ENCODE results near the gene IL24. TPM values are rescaled to one million over a fixed set of nuclear protein-coding genes. Genes with fewer than 3 reads are reported as not detected.

IL24 gene
- total RNA-seq, 1 donor from 2014 or later: not detected

DNA sequence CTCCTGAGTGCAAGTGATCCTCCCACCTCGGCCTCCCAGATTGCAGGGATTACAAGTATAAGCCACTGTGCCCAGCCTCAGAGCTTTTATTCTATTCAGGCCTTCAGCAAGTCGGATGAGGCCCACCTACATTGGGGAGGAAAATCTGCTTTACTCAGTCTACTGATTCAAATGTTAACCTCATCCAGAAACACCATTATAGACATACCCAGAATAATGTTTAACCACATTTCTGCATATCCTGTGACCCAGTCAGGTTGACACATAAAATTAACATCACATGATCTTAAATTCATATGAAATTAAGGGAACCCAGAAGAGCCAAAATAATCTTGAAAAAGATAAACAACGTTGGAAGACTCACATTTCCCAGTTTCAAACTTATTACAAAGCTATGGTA lies 16.9 kb upstream of the IL24 start:
- Histone ChIP-seq H3K36me3 (no peaks in the 10 kb centered on the region), H3K4me1 (no peaks in the 10 kb centered on the region), H3K9me3 (peaks cover 19% of the 10 kb centered on the region), H3K27me3 (ENCODE audit: low read depth) (no peaks in the 10 kb centered on the region), H3K4me3 (no peak overlapping the region), H3K27ac (no peak overlapping the region)
- DNase-seq (no peak), ATAC-seq (no peak)
- TF ChIP-seq, protein P1, sequence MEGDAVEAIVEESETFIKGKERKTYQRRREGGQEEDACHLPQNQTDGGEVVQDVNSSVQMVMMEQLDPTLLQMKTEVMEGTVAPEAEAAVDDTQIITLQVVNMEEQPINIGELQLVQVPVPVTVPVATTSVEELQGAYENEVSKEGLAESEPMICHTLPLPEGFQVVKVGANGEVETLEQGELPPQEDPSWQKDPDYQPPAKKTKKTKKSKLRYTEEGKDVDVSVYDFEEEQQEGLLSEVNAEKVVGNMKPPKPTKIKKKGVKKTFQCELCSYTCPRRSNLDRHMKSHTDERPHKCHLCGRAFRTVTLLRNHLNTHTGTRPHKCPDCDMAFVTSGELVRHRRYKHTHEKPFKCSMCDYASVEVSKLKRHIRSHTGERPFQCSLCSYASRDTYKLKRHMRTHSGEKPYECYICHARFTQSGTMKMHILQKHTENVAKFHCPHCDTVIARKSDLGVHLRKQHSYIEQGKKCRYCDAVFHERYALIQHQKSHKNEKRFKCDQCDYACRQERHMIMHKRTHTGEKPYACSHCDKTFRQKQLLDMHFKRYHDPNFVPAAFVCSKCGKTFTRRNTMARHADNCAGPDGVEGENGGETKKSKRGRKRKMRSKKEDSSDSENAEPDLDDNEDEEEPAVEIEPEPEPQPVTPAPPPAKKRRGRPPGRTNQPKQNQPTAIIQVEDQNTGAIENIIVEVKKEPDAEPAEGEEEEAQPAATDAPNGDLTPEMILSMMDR (IDR thresholded peaks at IDR 0.05): no peak
- intact Hi-C loops (cut with DNase I): no loop called here

DNA sequence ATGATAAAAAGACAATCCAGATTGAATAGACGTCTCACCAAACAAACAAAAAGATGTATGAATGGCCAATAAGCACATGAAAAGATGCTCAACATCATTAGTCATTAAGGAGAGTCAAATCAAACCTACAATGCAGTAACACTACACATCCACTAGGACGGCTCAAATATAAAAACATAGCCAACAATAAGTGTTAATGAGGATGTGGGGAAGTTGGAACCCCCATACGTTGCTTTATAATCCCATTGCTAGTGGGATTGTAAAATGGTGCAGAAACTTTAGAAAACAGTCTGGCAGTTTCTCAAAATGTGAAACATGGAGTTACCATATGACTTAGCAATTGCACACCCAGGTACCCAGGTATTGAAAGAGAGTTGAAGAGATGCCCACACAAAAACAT lies 14.7 kb upstream of the IL24 start:
- H3K4me3 ChIP-seq: no peak overlapping the region
- intact Hi-C loops (cut with DNase I): no loop called here
- H3K4me1 ChIP-seq: no peaks in the 10 kb centered on the region
- TF ChIP-seq, protein P1 (IDR thresholded peaks at IDR 0.05): no peak
- no peak overlapping the region for H3K27ac ChIP-seq
- H3K27me3 ChIP-seq (ENCODE audit: low read depth): no peaks in the 10 kb centered on the region
- no peak for ATAC-seq
- H3K9me3 ChIP-seq: peaks cover 14% of the 10 kb centered on the region
- DNase-seq: no peak
- H3K36me3 ChIP-seq: no peaks in the 10 kb centered on the region

DNA sequence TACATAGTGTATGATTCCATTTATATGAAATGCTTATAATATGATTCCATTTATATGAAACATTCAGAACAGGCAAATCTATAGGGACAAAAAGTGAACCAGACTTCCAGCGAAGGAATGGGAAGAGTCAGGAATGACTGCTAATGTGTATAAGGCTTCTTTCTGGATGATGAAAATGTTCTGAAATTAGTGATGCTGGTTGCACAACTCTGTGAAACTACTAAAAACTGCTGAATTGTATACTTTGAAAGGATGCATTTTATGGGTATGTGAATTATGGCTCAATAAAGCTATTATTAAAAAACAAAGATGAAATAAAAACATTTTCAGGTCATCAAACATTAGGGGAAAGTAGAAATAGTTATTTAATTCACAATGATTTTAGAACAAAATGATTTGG lies 14.1 kb upstream of the IL24 start:
- Histone ChIP-seq H3K4me1 (no peaks in the 10 kb centered on the region), H3K27me3 (ENCODE audit: low read depth) (no peaks in the 10 kb centered on the region), H3K27ac (no peak overlapping the region), H3K36me3 (no peaks in the 10 kb centered on the region), H3K9me3 (peaks cover 8% of the 10 kb centered on the region), H3K4me3 (no peak overlapping the region)
- intact Hi-C loops (cut with DNase I): no loop called here
- ATAC-seq: no peak
- TF ChIP-seq, protein P1 (IDR thresholded peaks at IDR 0.05): no peak
- no peak for DNase-seq

DNA sequence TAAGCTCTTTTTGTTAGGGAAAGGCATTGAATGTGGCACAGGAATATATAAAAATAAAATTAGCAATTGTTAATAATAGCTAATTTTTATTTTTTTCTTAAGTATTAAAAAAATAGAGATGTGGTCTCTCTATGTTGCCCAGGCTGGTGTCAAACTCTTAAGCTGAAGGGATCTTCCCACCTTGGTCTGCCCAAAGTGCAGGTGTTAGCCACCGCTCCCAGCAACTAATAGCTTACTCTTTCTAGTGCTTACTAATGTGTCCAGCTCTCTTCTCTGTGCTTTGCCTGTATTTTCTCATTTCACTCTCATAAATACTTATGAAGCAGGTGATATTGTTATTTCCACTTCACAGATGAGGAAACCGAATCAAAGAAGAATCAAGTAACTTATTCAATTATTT lies 13.4 kb upstream of the IL24 start:
- no peaks in the 10 kb centered on the region for H3K4me1 ChIP-seq
- intact Hi-C loops (cut with DNase I): no loop called here
- TF ChIP-seq, protein P1 (IDR thresholded peaks at IDR 0.05): no peak
- ATAC-seq: no peak
- H3K4me3 ChIP-seq: no peak overlapping the region
- H3K36me3 ChIP-seq: no peaks in the 10 kb centered on the region
- no peak for DNase-seq
- H3K27ac ChIP-seq: no peak overlapping the region
- H3K9me3 ChIP-seq: peaks cover 1% of the 10 kb centered on the region
- no peaks in the 10 kb centered on the region for H3K27me3 ChIP-seq (ENCODE audit: low read depth)

DNA sequence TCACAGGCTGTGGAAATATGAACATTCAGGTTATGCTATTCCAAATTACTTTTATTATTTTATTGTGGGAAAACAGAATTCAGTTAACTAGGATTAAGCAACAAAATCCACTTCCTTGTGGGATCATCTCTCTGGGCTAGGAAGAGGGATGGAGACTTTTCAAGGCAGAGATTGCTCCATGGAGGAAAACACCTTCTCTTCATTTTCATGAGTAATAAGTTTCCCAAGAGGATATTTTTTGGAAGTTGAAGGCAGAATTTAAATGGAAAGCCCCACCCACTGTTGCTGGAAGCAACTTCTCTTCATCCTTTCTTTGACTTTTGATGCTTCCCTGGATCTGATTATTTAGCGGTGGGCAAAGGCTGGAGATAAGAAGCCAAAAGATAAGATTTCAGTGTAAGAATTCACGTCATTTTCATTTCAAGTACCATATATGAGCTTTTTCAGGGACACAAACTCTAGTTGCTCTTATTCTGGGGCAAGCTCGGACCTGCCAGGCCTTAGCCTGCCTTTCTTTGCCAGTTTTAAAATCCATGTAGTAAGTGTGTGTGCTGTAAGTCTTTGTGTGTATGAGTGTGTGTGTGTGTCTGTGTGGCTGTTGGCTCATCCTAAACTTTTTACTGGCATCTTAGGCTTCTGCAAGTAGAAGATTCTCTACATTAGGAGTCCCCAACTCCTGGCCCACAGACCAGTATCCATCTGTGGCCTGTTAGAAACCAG lies 11.7 kb upstream of the IL24 start:
- H3K27ac ChIP-seq: no peak overlapping the region
- DNase-seq (no peak), ATAC-seq (no peak)
- peaks cover 2% of the 10 kb centered on the region for H3K4me1 ChIP-seq
- H3K4me3 ChIP-seq: no peak overlapping the region
- intact Hi-C loops (cut with DNase I): no loop called here
- H3K9me3 ChIP-seq: no peaks in the 10 kb centered on the region
- TF ChIP-seq, protein P1 (IDR thresholded peaks at IDR 0.05): no peak
- H3K36me3 ChIP-seq: no peaks in the 10 kb centered on the region
- H3K27me3 ChIP-seq (ENCODE audit: low read depth): no peaks in the 10 kb centered on the region
